HUES6 (cell line): ENCODE data around the gene SPSB3.

Experiments used
- H3K27ac ChIP-seq: 2 replicates; pipeline ENCODE4 v1.7.0; 2013; ENCODE audit warnings: low read depth, mild to moderate bottlenecking, low read length, inconsistent platforms
- H3K27me3 ChIP-seq: 2 replicates; pipeline ENCODE4 v1.6.1; 2013; ENCODE audit warnings: low read length; ENCODE audit not compliant: control insufficient read depth, insufficient read depth
- H3K36me3 ChIP-seq: 2 replicates; pipeline ENCODE4 v1.6.1; 2013; ENCODE audit warnings: low read length; ENCODE audit not compliant: control insufficient read depth, insufficient read depth
- H3K4me1 ChIP-seq: 2 replicates; pipeline ENCODE4 v1.6.1; 2013; ENCODE audit warnings: low read length; ENCODE audit not compliant: control insufficient read depth, insufficient read depth
- H3K4me3 ChIP-seq: 2 replicates; pipeline ENCODE4 v1.5.1; 2013; ENCODE audit warnings: low read depth, low read length
- H3K9ac ChIP-seq: one replicate; pipeline ENCODE4 v1.6.1; 2013; ENCODE audit warnings: mild to moderate bottlenecking, low read length
- H3K9me3 ChIP-seq: 2 replicates; pipeline ENCODE4 v1.6.1; 2013; ENCODE audit warnings: low read depth, low read length; ENCODE audit not compliant: control insufficient read depth, insufficient read depth

Gene SPSB3

DNA sequence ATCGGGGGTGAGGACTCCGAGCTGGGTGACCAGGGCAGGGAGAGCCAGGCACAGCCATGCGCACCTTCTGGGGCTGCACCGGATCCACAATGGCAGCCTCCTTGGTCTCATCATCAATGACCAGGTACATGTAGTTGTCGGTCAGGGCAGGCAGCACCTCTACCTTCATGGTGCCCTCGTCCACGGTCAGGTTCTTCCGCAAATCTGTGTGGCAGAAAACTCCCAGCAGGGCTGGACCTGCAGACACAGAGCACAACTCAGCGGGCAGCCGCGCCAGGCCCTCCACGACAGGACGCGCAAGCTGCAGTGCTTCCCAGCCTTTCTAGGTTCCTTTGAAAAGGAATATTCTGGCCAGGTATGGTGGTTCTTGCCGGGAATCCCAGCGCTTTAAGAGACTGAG, 40.4 kb upstream of the SPSB3 start:
- H3K27ac ChIP-seq = no peak overlapping the region
- peaks cover 4% of the 10 kb centered on the region; the same call in 1 of the 2 replicates for H3K4me1 ChIP-seq
- H3K4me3 ChIP-seq = no peak overlapping the region
- H3K36me3 ChIP-seq = peaks cover 12% of the 10 kb centered on the region; the same call in 1 of the 2 replicates
- no peaks in the 10 kb centered on the region for H3K27me3 ChIP-seq
- H3K9ac ChIP-seq = no peak overlapping the region
- no peaks in the 10 kb centered on the region for H3K9me3 ChIP-seq

DNA sequence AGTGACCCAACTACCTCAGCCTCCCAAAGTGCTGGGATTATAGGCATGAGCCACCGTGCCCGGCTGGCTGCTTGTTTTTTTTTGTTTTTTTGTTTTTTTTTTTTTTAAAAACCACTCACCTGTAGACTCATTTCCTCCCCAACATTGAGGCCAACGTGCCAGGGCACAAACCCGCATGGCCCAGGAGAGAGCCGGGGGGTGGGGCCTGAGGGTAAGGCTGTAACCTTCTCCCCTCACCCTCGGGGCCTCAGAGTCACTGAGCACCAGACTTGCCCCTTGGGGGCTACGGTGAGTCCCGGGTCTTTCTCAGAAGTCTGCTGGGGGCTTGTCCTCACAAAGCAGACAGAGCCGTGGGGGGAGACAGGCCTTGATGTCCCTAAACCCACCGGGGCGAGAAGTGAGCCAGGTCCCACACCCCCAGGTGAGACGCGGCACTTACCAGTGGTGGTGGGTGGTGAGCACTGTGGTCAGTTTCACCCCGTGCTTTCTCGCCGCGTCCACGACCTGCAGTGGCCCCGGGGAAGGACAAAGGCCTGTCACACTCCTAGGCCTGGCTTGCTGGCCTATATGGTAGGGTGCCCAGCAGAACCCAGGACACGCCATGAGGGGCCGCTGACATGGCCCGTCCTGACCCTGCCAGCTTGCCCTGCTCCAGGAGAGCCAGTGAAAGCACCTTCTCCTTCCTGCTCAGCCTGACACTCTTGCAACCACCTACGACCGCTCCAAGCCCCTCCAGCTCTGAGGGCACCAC, 39.7 kb upstream of the SPSB3 start:
- Histone ChIP-seq H3K9ac (no peak overlapping the region), H3K9me3 (no peaks in the 10 kb centered on the region), H3K4me3 (no peak overlapping the region), H3K27ac (no peak overlapping the region), H3K27me3 (no peaks in the 10 kb centered on the region), H3K36me3 (peaks cover 13% of the 10 kb centered on the region; the same call in 1 of the 2 replicates), H3K4me1 (peaks cover 4% of the 10 kb centered on the region; the same call in 1 of the 2 replicates)

DNA sequence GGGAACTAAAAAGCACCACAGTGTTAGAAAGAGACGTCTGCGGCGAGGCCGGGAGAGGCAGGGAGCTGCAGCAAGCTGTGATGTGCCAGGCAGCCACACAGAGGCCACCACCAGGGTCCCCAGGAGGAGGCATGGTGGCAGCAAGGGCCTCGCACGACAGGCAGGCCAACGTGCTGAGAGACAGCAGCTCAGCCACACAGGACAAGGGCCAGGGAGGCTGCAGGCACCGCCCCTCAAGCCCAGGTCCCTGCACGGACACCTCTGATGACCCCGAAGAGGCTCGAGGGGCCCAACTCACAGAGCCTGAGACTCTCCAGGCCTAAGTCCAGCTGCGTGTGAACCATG, 38.5 kb upstream of the SPSB3 start:
- H3K9me3 ChIP-seq = no peaks in the 10 kb centered on the region
- H3K4me1 ChIP-seq = peaks cover 4% of the 10 kb centered on the region; the same call in 1 of the 2 replicates
- peaks cover 22% of the 10 kb centered on the region for H3K36me3 ChIP-seq
- H3K27ac ChIP-seq = no peak overlapping the region
- no peaks in the 10 kb centered on the region for H3K27me3 ChIP-seq
- no peak overlapping the region for H3K9ac ChIP-seq
- no peak overlapping the region for H3K4me3 ChIP-seq

DNA sequence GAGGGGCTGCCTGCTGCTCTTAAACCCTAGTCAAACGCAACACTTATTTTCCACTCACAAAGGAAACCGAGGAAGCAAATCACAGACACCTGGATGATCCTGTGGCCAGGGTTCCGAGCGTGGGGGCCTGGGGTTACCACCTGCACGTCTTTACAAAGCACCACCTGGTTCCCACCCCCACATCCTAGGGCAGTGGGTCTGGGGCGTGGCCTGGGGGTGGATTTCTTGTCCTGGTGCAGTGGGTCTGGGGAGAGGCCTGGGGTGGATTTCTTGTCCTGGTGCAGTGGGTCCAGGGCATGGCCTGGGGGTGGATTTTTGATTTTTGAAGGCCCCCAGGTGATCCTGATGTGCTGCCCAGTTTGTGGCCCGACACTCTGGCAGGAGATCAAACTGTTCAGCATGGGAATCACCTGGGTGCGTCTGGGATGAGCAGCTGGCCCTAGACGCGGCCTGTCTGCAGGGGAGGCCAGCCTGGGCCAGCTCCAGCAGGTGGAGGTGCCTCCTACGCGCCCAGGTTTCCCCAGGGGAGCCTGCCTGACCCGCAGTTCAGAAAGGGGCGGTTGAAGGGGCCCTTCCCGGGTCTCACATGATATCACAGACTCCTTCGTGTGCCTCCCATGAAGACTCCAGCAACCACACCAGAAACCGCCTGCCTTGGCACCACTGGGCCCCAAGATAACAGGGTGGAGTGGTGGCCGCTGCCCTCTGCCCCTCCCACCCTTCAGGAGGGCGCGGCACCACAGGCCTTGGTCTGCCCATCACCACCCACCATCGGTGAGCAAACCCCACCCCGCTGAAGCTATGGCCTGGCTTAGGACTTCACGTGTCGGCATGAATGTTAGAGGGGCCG, 38.0 kb upstream of the SPSB3 start:
- H3K27ac ChIP-seq = no peak overlapping the region
- H3K9ac ChIP-seq = no peak overlapping the region
- no peaks in the 10 kb centered on the region for H3K4me1 ChIP-seq
- H3K36me3 ChIP-seq = peaks cover 25% of the 10 kb centered on the region
- H3K27me3 ChIP-seq = no peaks in the 10 kb centered on the region
- no peaks in the 10 kb centered on the region for H3K9me3 ChIP-seq
- H3K4me3 ChIP-seq = no peak overlapping the region

DNA sequence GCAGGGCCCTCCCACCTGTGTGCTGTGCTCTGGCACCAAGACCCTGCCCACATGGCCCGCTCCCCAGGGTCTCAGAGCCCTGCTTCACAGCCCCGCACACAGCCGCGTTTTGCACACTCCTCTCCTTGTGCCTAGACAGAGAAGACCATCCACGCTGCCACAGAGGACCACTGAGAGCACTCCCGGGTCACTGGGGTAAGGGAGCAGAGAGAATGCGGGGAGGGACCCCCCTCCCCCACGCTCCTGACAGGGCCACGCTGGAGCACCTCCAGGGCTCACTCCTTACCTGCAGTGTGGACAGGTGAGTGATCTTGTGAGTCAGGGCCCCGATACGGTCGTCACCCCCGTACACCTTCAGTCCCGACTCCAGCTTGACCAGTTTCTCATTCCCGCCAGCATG, 37.2 kb upstream of the SPSB3 start:
- Histone ChIP-seq H3K36me3 (peaks cover 27% of the 10 kb centered on the region), H3K27me3 (no peaks in the 10 kb centered on the region), H3K27ac (no peak overlapping the region), H3K9ac (no peak overlapping the region), H3K4me1 (no peaks in the 10 kb centered on the region), H3K9me3 (no peaks in the 10 kb centered on the region), H3K4me3 (no peak overlapping the region)

DNA sequence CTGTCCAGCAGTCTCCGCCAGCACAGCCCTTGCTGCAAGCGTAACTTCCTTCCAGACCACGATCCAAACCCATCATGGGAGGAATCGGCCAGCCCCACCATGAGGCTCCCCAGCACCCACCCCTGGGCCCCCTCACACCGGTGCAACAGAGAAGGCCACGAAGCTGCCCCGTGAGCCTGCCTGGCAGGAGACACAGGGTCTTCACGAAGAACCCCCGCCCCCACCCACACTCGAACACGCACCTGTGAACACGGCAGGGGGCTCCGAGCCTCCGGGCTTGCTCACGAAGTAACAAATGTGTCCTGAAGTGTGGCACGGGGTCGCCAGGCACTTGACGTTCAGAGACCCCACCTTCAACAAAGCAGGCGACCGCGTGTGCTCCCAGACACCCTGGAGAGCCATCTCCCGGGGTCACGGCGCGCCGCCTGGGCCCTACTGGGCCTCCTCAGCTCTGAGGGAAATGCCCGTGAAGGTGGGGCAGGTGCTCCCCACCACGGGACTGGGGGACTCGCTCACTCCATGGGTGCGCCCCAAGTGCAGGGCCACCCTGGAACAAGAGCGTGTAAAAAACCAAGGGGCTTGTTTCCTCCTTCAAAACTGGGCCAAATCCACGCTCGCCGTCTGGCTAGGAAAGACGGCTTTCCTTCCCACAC, 36.6 kb upstream of the SPSB3 start:
- Histone ChIP-seq H3K27ac (no peak overlapping the region), H3K4me1 (no peaks in the 10 kb centered on the region), H3K27me3 (no peaks in the 10 kb centered on the region), H3K9ac (no peak overlapping the region), H3K9me3 (no peaks in the 10 kb centered on the region), H3K4me3 (no peak overlapping the region), H3K36me3 (peaks cover 27% of the 10 kb centered on the region)

DNA sequence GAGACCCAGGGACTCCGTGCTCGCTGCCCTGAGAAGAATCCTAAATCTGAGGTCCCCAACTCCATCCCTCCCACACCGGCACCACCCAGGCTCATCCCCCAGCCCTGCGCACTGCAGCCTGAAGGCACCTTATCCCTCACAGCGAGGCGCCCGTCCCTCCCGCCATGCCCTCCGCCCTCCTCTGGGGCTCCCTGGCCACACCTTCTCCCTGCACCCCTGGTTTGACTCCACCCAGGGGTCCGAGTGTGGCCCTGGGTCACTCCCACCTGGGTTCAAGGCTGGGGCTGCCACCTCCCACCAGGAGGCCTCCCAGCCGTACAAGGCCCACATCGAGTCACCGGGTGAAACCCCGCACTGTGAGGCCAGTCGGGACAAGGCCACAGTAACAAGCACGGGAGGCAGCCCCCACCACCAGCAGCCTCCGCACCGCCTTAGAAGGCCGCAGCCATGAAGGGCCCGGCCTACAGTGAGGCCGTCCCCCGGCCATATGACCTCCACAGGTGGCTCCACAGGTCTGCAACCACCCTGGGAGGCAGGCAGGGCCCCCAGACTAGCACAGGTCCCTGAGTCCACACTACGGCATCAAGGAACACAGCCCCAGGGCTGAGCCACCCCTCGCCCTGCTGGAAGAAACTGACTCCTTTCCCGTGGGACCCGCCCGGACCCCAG, 36.0 kb upstream of the SPSB3 start:
- Histone ChIP-seq H3K9me3 (no peaks in the 10 kb centered on the region), H3K27ac (no peak overlapping the region), H3K9ac (no peak overlapping the region), H3K36me3 (peaks cover 27% of the 10 kb centered on the region), H3K4me1 (no peaks in the 10 kb centered on the region), H3K4me3 (no peak overlapping the region), H3K27me3 (no peaks in the 10 kb centered on the region)

DNA sequence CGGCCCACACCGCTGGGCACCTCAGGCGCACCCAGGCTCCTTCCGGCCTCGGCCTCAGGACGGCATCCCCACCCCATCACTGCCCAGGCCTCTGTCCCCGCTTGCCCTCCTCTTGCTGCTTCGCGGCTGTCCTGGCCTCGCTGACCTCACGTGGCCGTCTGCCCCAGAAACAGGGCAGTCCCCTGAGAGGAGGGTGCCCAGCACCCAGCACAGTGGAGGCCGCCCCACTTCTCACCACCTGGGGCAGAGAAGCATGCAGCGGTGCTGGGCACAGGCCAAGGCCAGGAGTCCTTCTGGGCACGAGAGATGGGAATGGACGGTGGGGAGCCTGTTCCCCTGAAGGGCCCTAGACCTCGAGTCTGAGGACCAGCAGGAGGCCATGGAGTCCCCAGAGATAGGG, 35.3 kb upstream of the SPSB3 start:
- Histone ChIP-seq H3K4me3 (no peak overlapping the region), H3K27ac (no peak overlapping the region), H3K4me1 (no peaks in the 10 kb centered on the region), H3K9me3 (no peaks in the 10 kb centered on the region), H3K9ac (no peak overlapping the region), H3K36me3 (peaks cover 27% of the 10 kb centered on the region), H3K27me3 (no peaks in the 10 kb centered on the region)

DNA sequence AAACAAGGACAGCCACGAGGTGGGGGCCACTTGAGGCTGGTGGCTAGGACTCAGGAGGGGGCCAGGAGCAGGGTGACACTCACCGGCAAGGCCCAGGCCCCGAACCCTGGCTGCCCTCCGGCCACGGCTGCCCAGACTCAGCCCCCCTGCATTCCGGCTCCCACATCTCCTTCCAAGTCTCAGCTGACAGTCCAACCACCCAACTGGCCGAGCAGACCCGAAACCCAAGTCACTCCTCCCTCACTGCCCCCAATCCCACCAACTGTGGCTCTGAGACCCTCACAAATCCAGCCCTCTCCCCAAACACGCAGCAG, 34.9 kb upstream of the SPSB3 start:
- Histone ChIP-seq H3K27ac (no peak overlapping the region), H3K4me1 (no peaks in the 10 kb centered on the region), H3K4me3 (no peak overlapping the region), H3K36me3 (peaks cover 27% of the 10 kb centered on the region), H3K9me3 (no peaks in the 10 kb centered on the region), H3K9ac (no peak overlapping the region), H3K27me3 (no peaks in the 10 kb centered on the region)

DNA sequence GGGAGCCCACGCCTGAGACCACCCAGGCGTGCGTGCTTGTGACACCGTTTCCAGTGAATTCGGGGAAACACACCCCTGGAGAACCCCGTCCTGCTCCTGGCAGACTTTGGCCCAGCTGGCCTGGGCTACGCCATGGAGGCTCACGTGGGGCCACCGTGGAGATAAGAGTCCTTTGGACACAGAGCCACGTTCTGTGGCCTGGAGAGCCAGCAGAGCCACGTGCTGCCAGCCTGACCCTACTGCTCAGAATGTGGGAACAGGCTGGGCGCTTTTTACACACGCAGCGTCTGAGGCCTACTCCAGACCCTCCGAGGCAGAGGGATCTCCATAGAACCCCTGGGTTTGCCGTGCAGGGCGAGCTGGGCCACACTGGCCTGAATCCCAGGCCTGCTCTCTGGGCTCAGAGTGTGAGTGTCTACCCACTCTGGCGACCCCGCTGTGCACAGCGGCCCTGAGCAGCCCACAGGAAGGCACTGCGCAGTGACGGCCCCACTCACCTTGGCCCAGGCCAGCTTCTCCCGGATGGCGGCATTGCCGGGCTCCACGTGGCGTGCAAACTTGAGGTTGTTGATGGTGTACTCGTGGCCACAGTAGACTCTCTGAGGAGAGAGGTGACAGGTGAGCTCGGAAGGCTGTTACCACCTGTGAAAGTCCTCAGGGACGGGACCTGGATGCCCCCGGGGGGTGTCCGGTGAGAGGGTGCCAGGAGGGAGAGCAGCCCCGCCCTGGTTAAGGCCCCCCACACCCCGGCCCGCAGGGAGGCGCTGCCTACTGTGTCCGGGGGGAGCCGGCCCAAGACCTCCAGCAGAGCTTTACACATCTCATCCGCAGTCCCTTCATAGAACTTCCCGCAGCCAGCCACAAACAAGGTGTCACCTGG, 34.3 kb upstream of the SPSB3 start:
- H3K4me1 ChIP-seq = no peaks in the 10 kb centered on the region
- H3K36me3 ChIP-seq = peaks cover 22% of the 10 kb centered on the region
- H3K27ac ChIP-seq = no peak overlapping the region
- H3K9me3 ChIP-seq = no peaks in the 10 kb centered on the region
- H3K4me3 ChIP-seq = no peak overlapping the region
- H3K9ac ChIP-seq = no peak overlapping the region
- no peaks in the 10 kb centered on the region for H3K27me3 ChIP-seq
